Chondrocyte (in vitro differentiated cells): ENCODE measurements around the gene DSE. TPM values are rescaled to one million over a fixed set of nuclear protein-coding genes. Genes with fewer than 3 reads are reported as not detected.

Source experiments
- DNase-seq: peaks from one replicate; pipeline ENCODE4 v3.0.0; 2021; ENCODE audit warnings: mixed read lengths, low spot score
- H3K27ac Mint-ChIP-seq: one replicate; pipeline ENCODE4 v1.8.0; 2021; ENCODE audit warnings: mild to moderate bottlenecking, moderate library complexity, mixed read lengths; ENCODE audit not compliant: unreplicated experiment
- H3K27me3 Mint-ChIP-seq: 2 replicates; pipeline ENCODE4 v1.8.0; 2021; ENCODE audit warnings: low read depth, mixed read lengths
- H3K36me3 Mint-ChIP-seq: 2 replicates; pipeline ENCODE4 v1.8.0; 2021; ENCODE audit warnings: low read depth, mixed read lengths
- H3K4me1 Mint-ChIP-seq: 2 replicates; pipeline ENCODE4 v1.8.0; 2021; ENCODE audit warnings: low read depth, mild to moderate bottlenecking, mixed read lengths
- H3K4me3 Mint-ChIP-seq: one replicate; pipeline ENCODE4 v1.8.0; 2021; ENCODE audit warnings: mild to moderate bottlenecking, moderate library complexity, mixed read lengths; ENCODE audit not compliant: unreplicated experiment
- H3K9me3 Mint-ChIP-seq: 2 replicates; pipeline ENCODE4 v1.8.0; 2021; ENCODE audit warnings: low read depth, mixed read lengths
- total RNA-seq: library from RNA; stranded (reverse); gene quantifications from 3 replicates; pipeline ENCODE4 v1.2.1, GENCODE V29; 2021
- TF ChIP-seq, protein P1 (sequence below): fragments of 200-600 bp; sonication (generic); IDR thresholded peaks from 2 replicates; pipeline ENCODE4 v1.5.0; 2021; ENCODE audit warnings: antibody characterized with exemption, mild to moderate bottlenecking, moderate library complexity

The DSE gene
- total RNA-seq, 1 donor from 2014 or later, result 78.0 TPM

DNA sequence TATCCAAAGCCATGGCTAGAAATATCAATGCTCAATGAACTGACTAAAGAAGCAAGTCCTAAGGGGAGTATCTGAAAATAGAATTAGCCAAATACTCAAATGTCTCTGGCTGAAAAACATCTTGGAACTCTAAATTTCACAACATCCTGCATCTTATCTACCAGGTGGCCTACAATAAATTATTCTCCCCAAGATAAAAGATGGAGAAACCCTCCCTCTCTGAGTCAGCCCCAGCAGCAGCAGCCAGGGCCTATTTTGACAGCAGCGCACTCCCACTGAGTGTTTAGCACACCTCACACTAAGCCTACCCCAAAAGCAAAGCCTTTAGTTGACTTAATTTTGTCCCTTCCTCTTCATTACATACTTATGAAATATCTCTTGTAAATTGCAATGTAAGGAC is 96.3 kb downstream of the DSE start:
- H3K27me3 Mint-ChIP-seq, result no peaks in the 10 kb centered on the region
- DNase-seq, result no peak
- no peak overlapping the region for H3K27ac Mint-ChIP-seq
- TF ChIP-seq, protein P1, sequence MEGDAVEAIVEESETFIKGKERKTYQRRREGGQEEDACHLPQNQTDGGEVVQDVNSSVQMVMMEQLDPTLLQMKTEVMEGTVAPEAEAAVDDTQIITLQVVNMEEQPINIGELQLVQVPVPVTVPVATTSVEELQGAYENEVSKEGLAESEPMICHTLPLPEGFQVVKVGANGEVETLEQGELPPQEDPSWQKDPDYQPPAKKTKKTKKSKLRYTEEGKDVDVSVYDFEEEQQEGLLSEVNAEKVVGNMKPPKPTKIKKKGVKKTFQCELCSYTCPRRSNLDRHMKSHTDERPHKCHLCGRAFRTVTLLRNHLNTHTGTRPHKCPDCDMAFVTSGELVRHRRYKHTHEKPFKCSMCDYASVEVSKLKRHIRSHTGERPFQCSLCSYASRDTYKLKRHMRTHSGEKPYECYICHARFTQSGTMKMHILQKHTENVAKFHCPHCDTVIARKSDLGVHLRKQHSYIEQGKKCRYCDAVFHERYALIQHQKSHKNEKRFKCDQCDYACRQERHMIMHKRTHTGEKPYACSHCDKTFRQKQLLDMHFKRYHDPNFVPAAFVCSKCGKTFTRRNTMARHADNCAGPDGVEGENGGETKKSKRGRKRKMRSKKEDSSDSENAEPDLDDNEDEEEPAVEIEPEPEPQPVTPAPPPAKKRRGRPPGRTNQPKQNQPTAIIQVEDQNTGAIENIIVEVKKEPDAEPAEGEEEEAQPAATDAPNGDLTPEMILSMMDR, result no peak
- H3K36me3 Mint-ChIP-seq, result no peaks in the 10 kb centered on the region
- H3K9me3 Mint-ChIP-seq, result peaks cover 4% of the 10 kb centered on the region
- no peak overlapping the region for H3K4me3 Mint-ChIP-seq
- H3K4me1 Mint-ChIP-seq, result peaks cover 6% of the 10 kb centered on the region

DNA sequence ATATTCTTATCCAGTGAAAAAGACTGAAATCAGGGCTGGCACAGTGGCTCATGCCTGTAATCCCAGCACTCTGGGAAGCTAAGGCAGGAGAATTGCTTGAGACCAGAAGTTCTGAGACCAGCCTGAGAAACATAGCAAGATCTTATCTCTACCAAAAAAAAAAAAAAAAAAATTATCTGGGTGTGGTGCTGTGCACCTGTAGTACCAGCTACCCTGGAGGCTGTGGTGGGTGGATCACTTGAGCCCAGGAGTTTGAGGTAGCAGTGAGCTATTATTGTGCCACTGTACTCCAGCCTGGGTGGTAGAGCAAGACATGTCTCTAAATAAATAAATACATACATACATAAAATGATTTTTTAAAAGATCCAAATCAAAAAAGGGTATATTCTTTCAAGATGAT is 96.8 kb downstream of the DSE start:
- Mint-ChIP-seq H3K4me3 (no peak overlapping the region), H3K4me1 (peaks cover 7% of the 10 kb centered on the region), H3K9me3 (peaks cover 4% of the 10 kb centered on the region), H3K27me3 (no peaks in the 10 kb centered on the region), H3K36me3 (no peaks in the 10 kb centered on the region), H3K27ac (no peak overlapping the region)
- TF ChIP-seq, protein P1, result no peak
- DNase-seq, result no peak

DNA sequence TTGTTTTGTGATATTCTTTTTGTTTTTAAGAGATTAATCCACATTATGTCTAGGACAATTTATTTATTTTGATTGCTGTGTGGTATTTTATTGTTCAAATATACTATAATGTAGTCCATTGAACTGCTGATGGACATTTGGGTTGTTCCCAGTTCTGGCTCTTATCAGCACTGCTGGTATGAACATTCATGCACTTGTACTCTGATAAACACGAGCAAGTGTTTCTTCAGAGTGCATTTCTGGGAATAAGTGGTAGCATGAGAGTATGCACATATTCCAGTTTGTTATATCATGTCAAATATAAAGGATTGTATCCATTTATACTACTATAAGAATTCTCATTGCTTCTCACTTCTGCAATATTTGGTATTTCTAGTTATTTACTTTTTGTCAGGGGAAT is 97.5 kb downstream of the DSE start:
- DNase-seq, result no peak
- H3K4me3 Mint-ChIP-seq, result no peak overlapping the region
- TF ChIP-seq, protein P1, result no peak
- no peak overlapping the region for H3K27ac Mint-ChIP-seq
- peaks cover 5% of the 10 kb centered on the region for H3K4me1 Mint-ChIP-seq
- peaks cover 4% of the 10 kb centered on the region for H3K9me3 Mint-ChIP-seq
- no peaks in the 10 kb centered on the region for H3K36me3 Mint-ChIP-seq
- H3K27me3 Mint-ChIP-seq, result no peaks in the 10 kb centered on the region

DNA sequence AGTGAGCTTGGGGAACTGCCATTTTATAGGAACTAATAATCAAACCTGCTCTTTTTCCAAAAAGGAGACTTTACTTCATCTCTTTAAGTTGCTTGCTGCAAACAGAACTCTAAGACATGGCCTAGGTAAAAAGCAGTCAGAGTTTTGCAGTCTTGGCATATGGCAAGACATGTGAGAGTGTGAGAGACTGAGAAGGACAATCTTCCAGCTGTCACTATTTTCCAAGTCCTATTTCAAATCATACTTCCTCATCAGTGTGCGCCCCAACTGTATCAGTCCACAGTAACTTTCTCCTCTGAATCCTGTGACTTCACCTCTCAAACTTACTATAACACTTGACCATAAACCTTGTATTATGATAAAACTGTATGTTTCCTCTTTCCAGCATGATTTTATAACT is 100.8 kb downstream of the DSE start:
- DNase-seq, result no peak
- H3K4me3 Mint-ChIP-seq, result no peak overlapping the region
- peaks cover 5% of the 10 kb centered on the region for H3K4me1 Mint-ChIP-seq
- peaks cover 4% of the 10 kb centered on the region for H3K9me3 Mint-ChIP-seq
- no peaks in the 10 kb centered on the region for H3K36me3 Mint-ChIP-seq
- H3K27ac Mint-ChIP-seq, result no peak overlapping the region
- H3K27me3 Mint-ChIP-seq, result no peaks in the 10 kb centered on the region
- TF ChIP-seq, protein P1, result no peak

DNA sequence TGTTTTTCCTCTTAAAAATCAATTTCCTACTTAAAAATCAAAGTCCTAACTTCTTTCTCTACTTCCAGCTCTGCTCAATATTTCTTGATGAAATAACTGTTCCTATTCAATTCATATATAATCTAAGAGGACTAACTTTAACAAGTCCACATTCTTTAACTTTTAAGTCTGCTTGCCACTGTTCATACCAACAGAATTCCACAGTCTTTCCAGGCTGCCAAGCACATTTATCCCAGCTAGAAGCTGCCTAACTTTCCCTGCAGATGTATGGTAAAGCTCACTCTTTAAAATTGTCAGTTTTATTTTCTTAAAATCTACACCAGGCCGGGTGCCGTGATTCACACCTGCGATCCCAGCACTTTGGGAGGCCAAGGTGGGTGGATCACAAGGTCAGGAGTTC is 102.0 kb downstream of the DSE start:
- no peak for DNase-seq
- Mint-ChIP-seq H3K36me3 (no peaks in the 10 kb centered on the region), H3K4me1 (peaks cover 5% of the 10 kb centered on the region), H3K27ac (no peak overlapping the region), H3K4me3 (no peak overlapping the region), H3K9me3 (peaks cover 4% of the 10 kb centered on the region), H3K27me3 (no peaks in the 10 kb centered on the region)
- TF ChIP-seq, protein P1, result no peak
